Liver (tissue), 3 donors: ENCODE results near the gene CENPO.

ENCODE experiments used
- CTCF ChIP-seq: fragments of 150-350 bp; IDR thresholded peaks from 2 replicates; pipeline ENCODE4 v1.5.1; 2017; ENCODE audit warnings: improper control_type of control experiment, low read depth, low read length; ENCODE audit not compliant: missing input control
- EGR1 ChIP-seq, 2 donors: IDR thresholded peaks; 2 replicates each; pipeline ENCODE4 v1.6.1; 2016 to 2018; ENCODE audit warnings: antibody characterized with exemption in 2 of 2, low read depth in 2 of 2
- FOXA1 ChIP-seq: IDR thresholded peaks from 2 replicates; pipeline ENCODE4 v1.6.1; 2016; ENCODE audit warnings: antibody characterized with exemption
- GABPA ChIP-seq, 2 donors: IDR thresholded peaks in 1 of 2; conservative IDR thresholded peaks in 1 of 2; 2 replicates each; pipeline ENCODE4 v1.6.1; 2016; ENCODE audit warnings: antibody characterized with exemption in 2 of 2, mild to moderate bottlenecking in 1 of 2, moderate library complexity in 1 of 2
- HNF4G ChIP-seq: IDR thresholded peaks from 2 replicates; pipeline ENCODE4 v1.6.1; 2016; ENCODE audit warnings: antibody characterized with exemption
- JUND ChIP-seq, 2 donors: IDR thresholded peaks; 2 replicates each; pipeline ENCODE4 v1.6.1; 2016; ENCODE audit warnings: antibody characterized with exemption in 2 of 2
- MAX ChIP-seq: IDR thresholded peaks from 2 replicates; pipeline ENCODE4 v1.6.1; 2016; ENCODE audit warnings: antibody characterized with exemption
- RAD21 ChIP-seq, 2 donors: IDR thresholded peaks; 2 replicates each; pipeline ENCODE4 v1.6.1; 2016; ENCODE audit warnings: antibody characterized with exemption in 2 of 2, mild to moderate bottlenecking in 2 of 2
- REST ChIP-seq: IDR thresholded peaks from 2 replicates; pipeline ENCODE4 v1.6.1; 2016; ENCODE audit warnings: antibody characterized with exemption, mild to moderate bottlenecking
- SP1 ChIP-seq: IDR thresholded peaks from 2 replicates; pipeline ENCODE4 v1.6.1; 2018; ENCODE audit warnings: antibody characterized with exemption, mild to moderate bottlenecking
- TAF1 ChIP-seq: conservative IDR thresholded peaks from 2 replicates; pipeline ENCODE4 v1.6.1; 2016; ENCODE audit warnings: antibody characterized with exemption, mild to moderate bottlenecking
- YY1 ChIP-seq: IDR thresholded peaks from 2 replicates; pipeline ENCODE4 v1.6.1; 2016; ENCODE audit warnings: antibody characterized with exemption, mild to moderate bottlenecking
- ZBTB33 ChIP-seq: IDR thresholded peaks from 2 replicates; pipeline ENCODE4 v1.6.1; 2016; ENCODE audit warnings: antibody characterized with exemption
- donor health status: healthy.
- donor health status: healthy.

- no peak for TF ChIP-seq MAX
- TF ChIP-seq GABPA (IDR thresholded peaks at IDR 0.05 in 1 of 2, conservative IDR thresholded peaks at IDR 0.05 in 1 of 2): no peak
- TF ChIP-seq TAF1: no peak
- TF ChIP-seq YY1: no peak
- TF ChIP-seq CTCF: no peak
- no peak for TF ChIP-seq REST
- TF ChIP-seq EGR1 (IDR thresholded peaks at IDR 0.05; ENCODE audit: low read depth in 2 of 2): no peak
- TF ChIP-seq FOXA1: no peak
- no peak for TF ChIP-seq SP1
- TF ChIP-seq JUND (IDR thresholded peaks at IDR 0.05): no peak
- TF ChIP-seq RAD21 (IDR thresholded peaks at IDR 0.05): no peak
- no peak for TF ChIP-seq ZBTB33
- no peak for TF ChIP-seq HNF4G
These were observed 38.1 kb upstream of the CENPO start for GRCh38 chr2:24754985-24755705.
